Lower lobe of right lung (tissue), 2 donors: Measurements from ENCODE around the gene ZNF524. TPM values are rescaled to one million over a fixed set of nuclear protein-coding genes. Genes with fewer than 3 reads are reported as not detected.
"Not testable (repeated sequence)": the region's sequence is repeated elsewhere in the genome, so short reads cannot be mapped to it uniquely, and the experiment has no call there.

Experiments used
- ATAC-seq, 2 donors: fragments of 200-7000 bp; cut with Tn5 transposase; one replicate each; pipeline ENCODE4 v1.9.1; 2020 to 2022; ENCODE audit warnings: mild to moderate bottlenecking in 2 of 2, moderate library complexity in 2 of 2
- DNase-seq: peaks from one replicate; pipeline ENCODE4 v3.0.0-alpha.2; 2020
- H3K27ac ChIP-seq: fragments of 200-600 bp; one replicate; pipeline ENCODE4 v1.8.0; 2022
- H3K27me3 ChIP-seq: fragments of 200-600 bp; one replicate; pipeline ENCODE4 v1.8.0; 2022; ENCODE audit warnings: low read depth
- H3K36me3 ChIP-seq: fragments of 200-600 bp; one replicate; pipeline ENCODE4 v1.8.0; 2022; ENCODE audit warnings: mild to moderate bottlenecking
- H3K4me1 ChIP-seq: fragments of 200-600 bp; one replicate; pipeline ENCODE4 v1.8.0; 2022
- H3K4me3 ChIP-seq: fragments of 200-600 bp; one replicate; pipeline ENCODE4 v1.8.0; 2022; ENCODE audit warnings: mild to moderate bottlenecking
- H3K9me3 ChIP-seq: fragments of 200-600 bp; one replicate; pipeline ENCODE4 v1.8.0; 2022
- CTCF ChIP-seq: fragments of 200-600 bp; IDR thresholded peaks from one replicate; pipeline ENCODE4 v1.8.0; 2022; ENCODE audit warnings: antibody characterized with exemption, mild to moderate bottlenecking
- intact Hi-C: fragments of 100-400 bp; cut with DNase I; formaldehyde crosslinking; loops from one replicate; pipeline ENCODE4 v1.11.0; 2022
- total RNA-seq: library from RNA; stranded (reverse); fragmentation: NEBNext Ultra II Directional; extraction: Animal tissue kit (Norgen Biotek cat#: 25700); gene quantifications from one replicate; pipeline ENCODE4 v1.2.1, GENCODE V29; 2021
- donor health status: DM: no; HTN: yes; CAD: no; lungs with severe emphysema.

The ZNF524 gene
- total RNA-seq, 1 donor from 2014 or later: 33.4 TPM

- ATAC-seq: peak; percentile 37 to 61
- intact Hi-C loops: no loop called here
- Histone ChIP-seq H3K36me3 (peaks cover 21% of the 10 kb centered on the region), H3K27me3 (no peaks in the 10 kb centered on the region), H3K27ac (peak overlapping the region; percentile 91), H3K9me3 (no peaks in the 10 kb centered on the region), H3K4me1 (peaks cover 17% of the 10 kb centered on the region), H3K4me3 (peak overlapping the region; percentile 89)
- DNase-seq: no peak
- no peak for TF ChIP-seq CTCF
Observed at GRCh38 chr19:55579766-55580621, 20.1 kb upstream of the ZNF524 start.

- H3K27ac ChIP-seq: peak within 1 kb of the TSS; percentile 91
- DNase-seq: peak; percentile 88
- intact Hi-C loops: no loop called here
Observed at GRCh38 chr19:55580628-55581144, 19.4 kb upstream of the ZNF524 start, which contains the start of gene ZNF579. ZNF579 (minus strand) TSS chr19:55580848; CDS start chr19:55579639, 1,209 bp downstream.

GRCh38 chr19:55581145-55581822, 18.8 kb upstream of the ZNF524 start:
- Histone ChIP-seq H3K9me3 (no peaks in the 10 kb centered on the region), H3K4me3 (peak overlapping the region; percentile 89), H3K4me1 (peaks cover 28% of the 10 kb centered on the region), H3K36me3 (peaks cover 21% of the 10 kb centered on the region), H3K27ac (peak overlapping the region; percentile 91), H3K27me3 (no peaks in the 10 kb centered on the region)
- no peak for TF ChIP-seq CTCF
- ATAC-seq: peak; percentile 1 to 3
- intact Hi-C loops: no loop called here
- no peak for DNase-seq

More at GRCh38 chr19:55580628-55581144, 19.4 kb upstream of the ZNF524 start, which contains the start of gene ZNF579:
- Histone ChIP-seq H3K4me1 (peaks cover 22% of the 10 kb centered on the region), H3K27me3 (no peaks in the 10 kb centered on the region), H3K4me3 (peak within 1 kb of the TSS; percentile 89), H3K36me3 (peaks cover 21% of the 10 kb centered on the region), H3K9me3 (no peaks in the 10 kb centered on the region)
- TF ChIP-seq CTCF: no peak
- ATAC-seq: peak; percentile 91 to 93

- no peak for TF ChIP-seq CTCF
- H3K9me3 ChIP-seq: no peaks in the 10 kb centered on the region
- peak; percentile 37 to 38 for ATAC-seq
- H3K27ac ChIP-seq: peak overlapping the region; percentile 91
- intact Hi-C loops: no loop called here
- no peaks in the 10 kb centered on the region for H3K27me3 ChIP-seq
- peaks cover 34% of the 10 kb centered on the region for H3K4me1 ChIP-seq
- peaks cover 20% of the 10 kb centered on the region for H3K36me3 ChIP-seq
- H3K4me3 ChIP-seq: peak overlapping the region; percentile 89
- DNase-seq: no peak
Observed at GRCh38 chr19:55581823-55582223, 18.3 kb upstream of the ZNF524 start.

GRCh38 chr19:55582284-55582683, 17.8 kb upstream of the ZNF524 start:
- H3K4me3 ChIP-seq: peak overlapping the region; percentile 89
- peaks cover 38% of the 10 kb centered on the region for H3K4me1 ChIP-seq
- H3K27ac ChIP-seq: peak overlapping the region; percentile 91
- peaks cover 15% of the 10 kb centered on the region for H3K36me3 ChIP-seq
- intact Hi-C loops, H3K27me3 ChIP-seq, H3K9me3 ChIP-seq, DNase-seq, ATAC-seq: not testable (repeated sequence)

GRCh38 chr19:55583897-55584296, 16.2 kb upstream of the ZNF524 start:
- DNase-seq, H3K36me3 ChIP-seq, ATAC-seq, H3K4me3 ChIP-seq, H3K9me3 ChIP-seq, H3K27me3 ChIP-seq, intact Hi-C loops: not testable (repeated sequence)
- peak overlapping the region; percentile 24 for H3K27ac ChIP-seq
- peaks cover 46% of the 10 kb centered on the region for H3K4me1 ChIP-seq
